ENCODE data around the gene ITGA1.

GRCh38 chr5:52915176-52915875 is 127.6 kb downstream of the ITGA1 start:
- TF ChIP-seq POLR2A (IDR thresholded peaks at IDR 0.05) (no peak), CTCF (IDR thresholded peaks at IDR 0.05) (peak; percentile 18 to 75 (median 72))

All from breast epithelium (tissue), 3 donors.